ENCODE measurements around the gene GRM1.

The GRM1 gene

DNA sequence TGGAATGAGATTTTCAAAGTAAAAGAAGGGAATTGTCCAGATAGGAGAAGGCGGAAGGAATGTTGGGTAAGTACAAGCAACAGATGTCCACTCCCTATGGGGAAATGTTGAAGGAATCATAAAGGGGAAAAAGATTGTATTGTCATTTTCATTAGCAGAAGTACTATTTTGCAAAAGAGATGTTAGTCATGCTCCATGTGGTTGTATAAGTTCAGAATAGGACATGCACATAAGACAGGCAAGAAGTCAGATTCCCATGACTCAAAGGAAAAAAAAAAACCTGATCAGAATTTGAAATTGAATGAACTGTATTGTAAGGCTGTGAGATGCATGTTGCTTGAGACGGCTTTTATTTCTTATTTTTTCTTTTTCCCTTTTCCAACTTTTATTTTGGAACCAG, 36.8 kb downstream of the GRM1 start:
- FAIRE-seq (no peak), DNase-seq (ENCODE audit: insufficient read length, low spot score) (no peak)
- TF ChIP-seq, protein P1, sequence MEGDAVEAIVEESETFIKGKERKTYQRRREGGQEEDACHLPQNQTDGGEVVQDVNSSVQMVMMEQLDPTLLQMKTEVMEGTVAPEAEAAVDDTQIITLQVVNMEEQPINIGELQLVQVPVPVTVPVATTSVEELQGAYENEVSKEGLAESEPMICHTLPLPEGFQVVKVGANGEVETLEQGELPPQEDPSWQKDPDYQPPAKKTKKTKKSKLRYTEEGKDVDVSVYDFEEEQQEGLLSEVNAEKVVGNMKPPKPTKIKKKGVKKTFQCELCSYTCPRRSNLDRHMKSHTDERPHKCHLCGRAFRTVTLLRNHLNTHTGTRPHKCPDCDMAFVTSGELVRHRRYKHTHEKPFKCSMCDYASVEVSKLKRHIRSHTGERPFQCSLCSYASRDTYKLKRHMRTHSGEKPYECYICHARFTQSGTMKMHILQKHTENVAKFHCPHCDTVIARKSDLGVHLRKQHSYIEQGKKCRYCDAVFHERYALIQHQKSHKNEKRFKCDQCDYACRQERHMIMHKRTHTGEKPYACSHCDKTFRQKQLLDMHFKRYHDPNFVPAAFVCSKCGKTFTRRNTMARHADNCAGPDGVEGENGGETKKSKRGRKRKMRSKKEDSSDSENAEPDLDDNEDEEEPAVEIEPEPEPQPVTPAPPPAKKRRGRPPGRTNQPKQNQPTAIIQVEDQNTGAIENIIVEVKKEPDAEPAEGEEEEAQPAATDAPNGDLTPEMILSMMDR (IDR thresholded peaks at IDR 0.05; ENCODE audit: insufficient read depth, missing control alignments): no peak

DNA sequence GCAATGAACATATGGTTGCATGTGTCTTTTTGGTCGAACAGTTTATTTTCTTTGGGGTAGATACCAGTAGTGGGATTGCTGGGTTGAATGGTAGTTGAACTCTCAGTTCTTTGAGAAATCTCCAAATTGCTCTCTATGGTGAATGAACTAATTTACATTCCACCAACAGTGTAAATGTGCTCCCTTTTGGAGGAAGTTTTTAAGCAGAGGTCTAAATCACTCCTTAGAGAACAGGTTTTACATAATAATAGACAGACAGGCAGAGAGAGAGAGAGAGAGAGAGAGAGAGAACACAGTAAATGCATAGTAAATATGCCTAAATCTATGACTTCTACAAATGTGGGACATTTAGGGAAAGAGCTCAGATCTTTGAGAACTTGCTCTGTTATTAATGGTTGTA, 37.6 kb downstream of the GRM1 start:
- DNase-seq (ENCODE audit: insufficient read length, low spot score) (no peak), FAIRE-seq (no peak)
- TF ChIP-seq, protein P1 (IDR thresholded peaks at IDR 0.05; ENCODE audit: insufficient read depth, missing control alignments): no peak

DNA sequence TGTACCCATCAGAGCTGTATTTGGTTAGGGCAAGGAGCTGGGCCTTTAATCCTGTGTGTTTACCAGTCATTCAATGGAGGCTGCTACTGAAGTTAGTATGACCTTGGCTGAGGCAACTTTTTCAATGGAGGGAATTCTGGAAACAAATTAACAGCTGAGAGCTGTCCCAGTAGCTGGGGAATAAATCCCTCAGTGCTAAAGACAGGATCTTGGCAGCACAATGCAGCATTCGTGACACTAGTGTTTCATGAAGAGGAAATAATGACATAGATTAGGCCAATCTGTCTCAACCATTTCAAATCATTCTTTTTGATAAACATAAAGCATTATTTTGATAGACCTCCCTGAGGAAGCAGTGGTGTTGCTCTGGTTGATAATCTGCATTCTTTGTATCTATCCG, 42.9 kb downstream of the GRM1 start:
- DNase-seq (ENCODE audit: insufficient read length, low spot score) (no peak), FAIRE-seq (no peak)
- TF ChIP-seq, protein P1 (IDR thresholded peaks at IDR 0.05; ENCODE audit: insufficient read depth, missing control alignments): no peak

DNA sequence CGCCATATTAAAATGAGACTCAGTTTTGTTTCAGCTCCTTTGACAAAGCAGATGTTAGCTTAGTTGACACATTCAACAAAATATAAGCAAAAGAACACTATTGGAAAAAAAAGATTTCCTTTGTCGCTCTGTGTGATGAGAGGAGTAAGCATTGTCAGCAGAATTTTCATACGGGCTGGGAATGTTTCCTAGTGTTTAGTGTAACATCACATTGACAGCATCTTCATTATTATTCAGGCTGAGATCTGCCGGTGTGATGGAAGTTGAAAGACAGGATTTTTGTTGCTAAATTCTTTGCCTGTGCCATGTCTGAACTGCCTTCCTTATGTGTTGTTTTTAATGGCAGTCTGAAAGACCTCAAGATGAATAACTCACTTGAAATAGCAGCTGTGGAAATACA, 49.1 kb downstream of the GRM1 start:
- TF ChIP-seq, protein P1 (IDR thresholded peaks at IDR 0.05; ENCODE audit: insufficient read depth, missing control alignments): no peak
- FAIRE-seq (no peak), DNase-seq (ENCODE audit: insufficient read length, low spot score) (no peak)

DNA sequence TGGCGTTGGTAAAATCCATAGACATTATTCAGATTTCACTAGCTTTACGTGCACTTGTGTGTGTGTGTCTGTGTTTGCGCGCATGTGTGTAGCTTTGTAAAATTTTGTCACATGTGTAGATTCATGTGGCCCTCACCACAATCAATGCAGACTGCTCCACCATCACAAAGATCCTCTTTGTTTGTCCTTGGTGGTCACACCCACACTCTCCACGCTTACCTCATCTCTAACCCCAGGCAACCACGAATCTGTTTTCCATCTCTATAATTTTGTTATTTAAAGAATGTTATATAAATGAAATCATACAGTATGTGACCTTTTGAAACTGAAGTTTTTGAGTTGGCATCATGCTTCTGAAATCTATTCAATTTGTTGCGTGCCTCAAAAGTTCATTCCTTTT, 58.5 kb downstream of the GRM1 start:
- DNase-seq (ENCODE audit: insufficient read length, low spot score): no peak
- TF ChIP-seq, protein P1 (IDR thresholded peaks at IDR 0.05; ENCODE audit: insufficient read depth, missing control alignments): no peak

DNA sequence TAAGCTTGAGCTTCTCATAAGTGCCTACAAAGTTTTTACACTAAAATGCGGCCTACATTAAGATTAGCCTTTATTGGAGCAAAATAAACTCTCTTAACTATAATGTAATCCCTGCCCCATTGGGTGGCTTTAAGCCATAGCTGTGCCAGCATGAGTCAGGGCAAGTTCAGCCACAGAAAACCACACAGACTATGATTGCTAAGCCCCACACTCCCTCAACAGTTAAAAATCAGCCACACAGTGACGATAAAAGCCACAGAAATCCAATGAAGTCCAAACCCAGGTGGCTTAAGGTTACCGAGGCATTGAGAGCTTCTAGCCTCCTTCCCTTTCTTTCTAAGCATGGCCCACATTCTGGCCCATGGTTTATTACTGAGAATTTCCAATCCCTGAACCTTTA, 61.6 kb downstream of the GRM1 start:
- FAIRE-seq (no peak), DNase-seq (ENCODE audit: insufficient read length, low spot score) (no peak)
- TF ChIP-seq, protein P1 (IDR thresholded peaks at IDR 0.05; ENCODE audit: insufficient read depth, missing control alignments): no peak

More for the DNA sequence above, 58.5 kb downstream of the GRM1 start:
- FAIRE-seq: no peak

DNA sequence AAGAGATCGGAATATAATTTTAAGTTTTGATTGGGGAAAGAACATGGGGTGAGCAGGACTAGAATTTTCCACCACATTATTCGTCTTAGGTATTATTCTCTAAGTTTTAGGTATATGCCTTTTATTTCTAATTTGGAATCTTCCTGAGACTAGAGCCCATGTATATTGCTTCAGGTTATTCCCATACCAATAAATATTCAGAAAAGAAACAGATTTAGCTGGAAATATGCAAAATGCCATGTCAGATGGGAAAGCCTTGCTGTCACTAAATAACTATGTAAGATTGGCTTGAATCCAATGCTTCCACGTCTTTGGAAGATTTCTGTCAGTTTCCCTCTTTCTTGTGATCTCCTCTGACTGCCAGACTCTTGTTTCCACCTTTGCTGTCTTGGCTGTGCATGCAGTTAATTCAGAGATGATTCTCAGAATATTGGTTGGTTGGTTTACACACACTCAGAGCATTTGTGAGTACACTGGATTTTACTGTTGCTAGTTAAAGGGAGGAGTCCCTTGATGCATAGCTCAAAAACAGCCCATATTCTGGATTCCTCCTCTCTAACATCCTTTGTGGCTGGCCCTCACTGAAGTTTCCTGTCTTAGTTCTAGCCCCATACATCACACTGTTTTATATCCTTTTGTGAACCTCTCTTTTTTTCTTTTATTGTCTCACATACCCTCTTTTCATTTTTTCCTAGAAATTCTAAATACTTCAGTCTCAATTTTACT, 64.3 kb downstream of the GRM1 start:
- no peak for DNase-seq (ENCODE audit: insufficient read length, low spot score)
- TF ChIP-seq, protein P1 (IDR thresholded peaks at IDR 0.05; ENCODE audit: insufficient read depth, missing control alignments): no peak
- no peak for FAIRE-seq

Data from D721Med (cell line).